Prostate gland (tissue), 2 donors: ENCODE measurements around the gene NRAP.

Experiments used
- CTCF ChIP-seq, 4 experiments: fragments of 200-600 bp in 2 of 4; fragments of 450-650 bp in 2 of 4; sonication (generic) in 2 of 4; IDR thresholded peaks; 1 replicate in 3 of 4; 2 replicates in 1 of 4; pipeline ENCODE4 v1.5.1; 2016 to 2019; ENCODE audit warnings: antibody characterized with exemption in 4 of 4, mild to moderate bottlenecking in 2 of 4, moderate library complexity in 2 of 4
- POLR2AphosphoS5 ChIP-seq: sonication (generic); formaldehyde crosslinking; IDR thresholded peaks from one replicate; pipeline ENCODE4 v1.6.1; 2017; ENCODE audit warnings: antibody characterized with exemption

GRCh38 chr10:113604572-113604971 is 59.3 kb downstream of the NRAP start:
- TF ChIP-seq POLR2AphosphoS5 (no peak), CTCF (IDR thresholded peaks at IDR 0.05) (no peak)
